K562 (cell line): ENCODE measurements around the gene TTC4. TPM values are rescaled to one million over a fixed set of nuclear protein-coding genes. Genes with fewer than 3 reads are reported as not detected.

Experiments used
- CBX3 ChIP-seq, 2 experiments: IDR thresholded peaks; 1 replicate in 1 of 2; 2 replicates in 1 of 2; pipeline ENCODE4 v1.6.1; 2012; ENCODE audit warnings: inconsistent platforms in 2 of 2, low read length in 2 of 2, borderline replicate concordance in 1 of 2, control low read depth in 1 of 2
- CEBPB ChIP-seq: fragments of 450-650 bp; IDR thresholded peaks from 2 replicates; pipeline ENCODE4 v1.6.1; 2016; ENCODE audit warnings: missing genetic modification characterization, missing compliant biosample characterization
- CGGBP1 ChIP-seq: fragments of 250-450 bp; sonication (Bioruptor Pico); IDR thresholded peaks from 2 replicates; pipeline ENCODE4 v1.9.0; 2021; ENCODE audit warnings: mild to moderate bottlenecking
- EWSR1 ChIP-seq: fragments of 450-650 bp; IDR thresholded peaks from 2 replicates; pipeline ENCODE4 v1.6.1; 2018; ENCODE audit warnings: borderline replicate concordance, mild to moderate bottlenecking, low read depth, moderate library complexity; ENCODE audit not compliant: partially characterized antibody
- NELFE ChIP-seq: IDR thresholded peaks from 2 replicates; pipeline ENCODE4 v1.6.1; 2011; ENCODE audit warnings: mild to moderate bottlenecking; ENCODE audit not compliant: insufficient read depth, insufficient read length
- NFYB ChIP-seq: IDR thresholded peaks from 2 replicates; pipeline ENCODE4 v1.6.1; 2011; ENCODE audit warnings: mild to moderate bottlenecking, moderate library complexity; ENCODE audit not compliant: insufficient read length; ENCODE audit errors: extremely low read depth
- PCBP2 ChIP-seq: fragments of 200-400 bp; formaldehyde crosslinking; IDR thresholded peaks from 2 replicates; pipeline ENCODE4 v1.6.1; 2018; ENCODE audit warnings: low read length, low read depth, mild to moderate bottlenecking, moderate library complexity; ENCODE audit not compliant: poor library complexity, severe bottlenecking
- POLR2G ChIP-seq: fragments of 200-400 bp; formaldehyde crosslinking; IDR thresholded peaks from 2 replicates; pipeline ENCODE4 v1.6.1; 2017; ENCODE audit warnings: low read depth, mild to moderate bottlenecking, antibody characterized with exemption, low read length, moderate library complexity
- RAD21 ChIP-seq, 2 experiments: fragments of 250-450 bp in 1 of 2; fragments of 450-650 bp in 1 of 2; sonication (Bioruptor Pico) in 1 of 2; formaldehyde crosslinking in 1 of 2; IDR thresholded peaks in 1 of 2; conservative IDR thresholded peaks in 1 of 2; 2 replicates each; pipeline versions ENCODE4 v1.4.0 to v1.8.0; 2020 to 2022; ENCODE audit warnings: mild to moderate bottlenecking in 2 of 2, moderate library complexity in 1 of 2
- RUNX1 ChIP-seq: sonication (generic); IDR thresholded peaks from 2 replicates; pipeline ENCODE4 v1.6.1; 2016; ENCODE audit warnings: antibody characterized with exemption, low read depth
- ZFP1 ChIP-seq: fragments of 450-650 bp; formaldehyde crosslinking; IDR thresholded peaks from 2 replicates; pipeline ENCODE4 v1.4.0; 2020; ENCODE audit warnings: mild to moderate bottlenecking, mixed read lengths
- ZNF644 ChIP-seq: fragments of 200-800 bp; sonication (Bioruptor generic); IDR thresholded peaks from 2 replicates; pipeline ENCODE4 v1.6.1; 2016; ENCODE audit warnings: low read depth, missing genetic modification characterization, missing compliant biosample characterization
- polyA plus RNA-seq, 8 experiments: library from polyadenylated mRNA; depleted of rRNA in 4 of 8; stranded (reverse) in 5 of 8; unstranded in 3 of 8; fragments of >200 nt; fragmentation: Nextera tagmentation in 2 of 8; fragmentation: Illumina TruSeq in 1 of 8; extraction: Ambion mirVana in 2 of 8; extraction: Trizol in 1 of 8; gene quantifications; 2 replicates each; pipeline versions ENCODE4 v1.2.1 to v1.2.3, GENCODE V29; 2011 to 2014; ENCODE audit warnings: inconsistent platforms in 1 of 8, missing spikeins in 1 of 8
- total RNA-seq, 7 experiments: library from RNA; depleted of rRNA in 6 of 7; stranded (reverse); fragments of >200 nt in 6 of 7; fragmentation: Illumina TruSeq in 2 of 7; extraction: Trizol in 2 of 7; gene quantifications; 2 replicates each; pipeline versions ENCODE4 v1.2.1 to v1.2.3, GENCODE V29; 2011 to 2021; ENCODE audit warnings: low replicate concordance in 1 of 7
- TF ChIP-seq, protein P1 (sequence below): fragments of 450-650 bp; formaldehyde crosslinking; IDR thresholded peaks from 2 replicates; pipeline ENCODE4 v1.4.0; 2022; ENCODE audit warnings: missing genetic modification characterization
- TF ChIP-seq, protein P2 (sequence below): fragments of 450-650 bp; formaldehyde crosslinking; IDR thresholded peaks from 2 replicates; pipeline ENCODE4 v1.4.0; 2022; ENCODE audit warnings: missing genetic modification characterization
- TF ChIP-seq, protein P3 (sequence below): fragments of 250-450 bp; sonication (Bioruptor Pico); IDR thresholded peaks from 2 replicates; pipeline ENCODE4 v1.4.0; 2020

TTC4 gene
- total and polyA plus RNA-seq, 9 of the 15 experiments (the other 6 are each of a cell fraction or from before 2014, with no cell fraction given) = 36.3 to 111 (median 54.1) TPM

DNA sequence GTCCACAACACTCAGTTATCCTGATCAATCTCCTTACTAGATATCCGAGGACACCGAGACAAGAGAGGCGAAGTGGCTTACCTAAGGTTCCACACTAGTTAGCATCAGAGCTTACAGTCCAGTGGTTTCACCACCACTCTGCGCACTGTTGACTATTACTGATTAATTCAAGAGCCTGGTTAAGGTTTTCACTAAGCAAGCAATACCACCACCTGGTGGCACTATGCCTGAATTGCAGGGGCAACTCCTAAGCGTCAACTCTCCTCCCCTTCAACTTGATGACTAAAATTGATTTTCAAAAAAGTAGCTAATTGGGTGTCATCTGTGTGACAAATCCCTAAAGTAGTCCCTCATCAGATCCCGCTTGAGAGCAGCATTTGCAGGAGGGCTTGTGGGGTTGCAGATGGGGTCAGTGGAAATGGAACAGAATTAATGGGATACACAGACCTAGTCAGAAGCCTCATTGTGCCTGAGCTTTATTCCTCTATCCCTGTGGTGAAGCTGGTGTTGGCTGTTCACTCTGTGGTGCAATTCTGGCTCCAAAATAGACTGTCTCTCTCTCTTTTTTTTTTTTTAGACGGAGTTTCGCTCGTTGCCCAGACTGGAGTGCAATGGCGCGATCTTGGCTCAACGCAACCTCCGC lies 76.3 kb downstream of the TTC4 start (continued):
- TF ChIP-seq CGGBP1 = no peak
- no peak for TF ChIP-seq CEBPB (tag)
- TF ChIP-seq NELFE = no peak
- TF ChIP-seq RAD21 (CRISPR knock-in tag; conservative IDR thresholded peaks at IDR 0.05 in 1 of 2, IDR thresholded peaks at IDR 0.05 in 1 of 2) = peak; percentile 74 to 94
- no peak for TF ChIP-seq NFYB
- no peak for TF ChIP-seq RUNX1
- no peak for TF ChIP-seq EWSR1
- no peak for TF ChIP-seq ZFP1 (CRISPR knock-in tag)
- TF ChIP-seq, protein P1, sequence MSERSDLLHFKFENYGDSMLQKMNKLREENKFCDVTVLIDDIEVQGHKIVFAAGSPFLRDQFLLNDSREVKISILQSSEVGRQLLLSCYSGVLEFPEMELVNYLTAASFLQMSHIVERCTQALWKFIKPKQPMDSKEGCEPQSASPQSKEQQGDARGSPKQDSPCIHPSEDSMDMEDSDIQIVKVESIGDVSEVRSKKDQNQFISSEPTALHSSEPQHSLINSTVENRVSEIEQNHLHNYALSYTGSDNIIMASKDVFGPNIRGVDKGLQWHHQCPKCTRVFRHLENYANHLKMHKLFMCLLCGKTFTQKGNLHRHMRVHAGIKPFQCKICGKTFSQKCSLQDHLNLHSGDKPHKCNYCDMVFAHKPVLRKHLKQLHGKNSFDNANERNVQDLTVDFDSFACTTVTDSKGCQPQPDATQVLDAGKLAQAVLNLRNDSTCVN = no peak
- peak in 1 of 2 experiments; percentile 83; a peak in 2 of 3 replicates for TF ChIP-seq CBX3 (IDR thresholded peaks at IDR 0.05; ENCODE audit: borderline replicate concordance in 1 of 2, low read length in 2 of 2)
- TF ChIP-seq PCBP2 = no peak
- no peak for TF ChIP-seq POLR2G
- TF ChIP-seq, protein P2, sequence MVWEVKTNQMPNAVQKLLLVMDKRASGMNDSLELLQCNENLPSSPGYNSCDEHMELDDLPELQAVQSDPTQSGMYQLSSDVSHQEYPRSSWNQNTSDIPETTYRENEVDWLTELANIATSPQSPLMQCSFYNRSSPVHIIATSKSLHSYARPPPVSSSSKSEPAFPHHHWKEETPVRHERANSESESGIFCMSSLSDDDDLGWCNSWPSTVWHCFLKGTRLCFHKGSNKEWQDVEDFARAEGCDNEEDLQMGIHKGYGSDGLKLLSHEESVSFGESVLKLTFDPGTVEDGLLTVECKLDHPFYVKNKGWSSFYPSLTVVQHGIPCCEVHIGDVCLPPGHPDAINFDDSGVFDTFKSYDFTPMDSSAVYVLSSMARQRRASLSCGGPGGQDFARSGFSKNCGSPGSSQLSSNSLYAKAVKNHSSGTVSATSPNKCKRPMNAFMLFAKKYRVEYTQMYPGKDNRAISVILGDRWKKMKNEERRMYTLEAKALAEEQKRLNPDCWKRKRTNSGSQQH (CRISPR knock-in tag) = no peak
- TF ChIP-seq, protein P3, sequence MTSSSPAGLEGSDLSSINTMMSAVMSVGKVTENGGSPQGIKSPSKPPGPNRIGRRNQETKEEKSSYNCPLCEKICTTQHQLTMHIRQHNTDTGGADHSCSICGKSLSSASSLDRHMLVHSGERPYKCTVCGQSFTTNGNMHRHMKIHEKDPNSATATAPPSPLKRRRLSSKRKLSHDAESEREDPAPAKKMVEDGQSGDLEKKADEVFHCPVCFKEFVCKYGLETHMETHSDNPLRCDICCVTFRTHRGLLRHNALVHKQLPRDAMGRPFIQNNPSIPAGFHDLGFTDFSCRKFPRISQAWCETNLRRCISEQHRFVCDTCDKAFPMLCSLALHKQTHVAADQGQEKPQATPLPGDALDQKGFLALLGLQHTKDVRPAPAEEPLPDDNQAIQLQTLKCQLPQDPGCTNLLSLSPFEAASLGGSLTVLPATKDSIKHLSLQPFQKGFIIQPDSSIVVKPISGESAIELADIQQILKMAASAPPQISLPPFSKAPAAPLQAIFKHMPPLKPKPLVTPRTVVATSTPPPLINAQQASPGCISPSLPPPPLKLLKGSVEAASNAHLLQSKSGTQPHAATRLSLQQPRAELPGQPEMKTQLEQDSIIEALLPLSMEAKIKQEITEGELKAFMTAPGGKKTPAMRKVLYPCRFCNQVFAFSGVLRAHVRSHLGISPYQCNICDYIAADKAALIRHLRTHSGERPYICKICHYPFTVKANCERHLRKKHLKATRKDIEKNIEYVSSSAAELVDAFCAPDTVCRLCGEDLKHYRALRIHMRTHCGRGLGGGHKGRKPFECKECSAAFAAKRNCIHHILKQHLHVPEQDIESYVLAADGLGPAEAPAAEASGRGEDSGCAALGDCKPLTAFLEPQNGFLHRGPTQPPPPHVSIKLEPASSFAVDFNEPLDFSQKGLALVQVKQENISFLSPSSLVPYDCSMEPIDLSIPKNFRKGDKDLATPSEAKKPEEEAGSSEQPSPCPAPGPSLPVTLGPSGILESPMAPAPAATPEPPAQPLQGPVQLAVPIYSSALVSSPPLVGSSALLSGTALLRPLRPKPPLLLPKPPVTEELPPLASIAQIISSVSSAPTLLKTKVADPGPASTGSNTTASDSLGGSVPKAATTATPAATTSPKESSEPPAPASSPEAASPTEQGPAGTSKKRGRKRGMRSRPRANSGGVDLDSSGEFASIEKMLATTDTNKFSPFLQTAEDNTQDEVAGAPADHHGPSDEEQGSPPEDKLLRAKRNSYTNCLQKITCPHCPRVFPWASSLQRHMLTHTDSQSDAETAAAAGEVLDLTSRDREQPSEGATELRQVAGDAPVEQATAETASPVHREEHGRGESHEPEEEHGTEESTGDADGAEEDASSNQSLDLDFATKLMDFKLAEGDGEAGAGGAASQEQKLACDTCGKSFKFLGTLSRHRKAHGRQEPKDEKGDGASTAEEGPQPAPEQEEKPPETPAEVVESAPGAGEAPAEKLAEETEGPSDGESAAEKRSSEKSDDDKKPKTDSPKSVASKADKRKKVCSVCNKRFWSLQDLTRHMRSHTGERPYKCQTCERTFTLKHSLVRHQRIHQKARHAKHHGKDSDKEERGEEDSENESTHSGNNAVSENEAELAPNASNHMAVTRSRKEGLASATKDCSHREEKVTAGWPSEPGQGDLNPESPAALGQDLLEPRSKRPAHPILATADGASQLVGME (CRISPR knock-in tag) = no peak
- TF ChIP-seq ZNF644 (tag) = no peak
